Sigmoid colon (tissue), 7 donors: Measurements from ENCODE around the gene PKMYT1. TPM values are rescaled to one million over a fixed set of nuclear protein-coding genes. Genes with fewer than 3 reads are reported as not detected.
"Not testable (repeated sequence)": the region's sequence is repeated elsewhere in the genome, so short reads cannot be mapped to it uniquely, and the experiment has no call there.

ENCODE experiments used
- DNase-seq: peaks from one replicate; pipeline ENCODE4 v3.0.0-alpha.2; 2019
- H3K27ac ChIP-seq, 4 donors: fragments of 200-600 bp; sonication (generic); one replicate each; pipeline ENCODE4 v1.5.1; 2016 to 2019; ENCODE audit warnings: mild to moderate bottlenecking in 1 of 4
- H3K27me3 ChIP-seq, 3 donors: fragments of 200-600 bp; sonication (generic); one replicate each; pipeline ENCODE4 v1.5.1; 2019; ENCODE audit warnings: mild to moderate bottlenecking in 1 of 3
- H3K36me3 ChIP-seq, 4 donors: fragments of 200-600 bp; sonication (generic); one replicate each; pipeline ENCODE4 v1.5.1; 2016 to 2019
- H3K4me1 ChIP-seq, 4 donors: fragments of 200-600 bp; sonication (generic); one replicate each; pipeline ENCODE4 v1.5.1; 2017 to 2019
- H3K4me3 ChIP-seq, 4 donors: fragments of 200-600 bp; sonication (generic); one replicate each; pipeline ENCODE4 v1.5.1; 2017 to 2019; ENCODE audit warnings: mild to moderate bottlenecking in 2 of 4, moderate library complexity in 1 of 4
- H3K9me3 ChIP-seq, 4 donors: fragments of 200-600 bp in 3 of 4; sonication (generic) in 3 of 4; one replicate each; pipeline versions ENCODE4 v1.5.1 to v1.6.1; 2013 to 2019
- CTCF ChIP-seq, 4 experiments: fragments of 450-650 bp in 3 of 4; fragments of 200-600 bp in 1 of 4; IDR thresholded peaks; one replicate each; pipeline ENCODE4 v1.5.1; 2016 to 2019; ENCODE audit warnings: antibody characterized with exemption in 4 of 4, mild to moderate bottlenecking in 3 of 4, moderate library complexity in 2 of 4
- EP300 ChIP-seq, 4 donors: sonication (generic); formaldehyde crosslinking; IDR thresholded peaks; one replicate each; pipeline ENCODE4 v1.6.1; 2017; ENCODE audit warnings: antibody characterized with exemption in 4 of 4
- POLR2A ChIP-seq, 2 donors: fragments of 450-650 bp; IDR thresholded peaks; one replicate each; pipeline ENCODE4 v1.6.1; 2016; ENCODE audit warnings: antibody characterized with exemption in 2 of 2, mild to moderate bottlenecking in 2 of 2, moderate library complexity in 2 of 2
- POLR2AphosphoS5 ChIP-seq, 4 donors: sonication (generic); formaldehyde crosslinking; IDR thresholded peaks; one replicate each; pipeline ENCODE4 v1.6.1; 2017; ENCODE audit warnings: antibody characterized with exemption in 4 of 4
- WGBS, 2 donors: extraction: QIAGEN DNeasy Blood & Tissue Kit; methylation state at CpG; one replicate each; pipeline ENCODE4 v1.1.7; 2013; 5-methylcytosine and 5-hydroxymethylcytosine counted together
- intact Hi-C: fragments of 100-400 bp; cut with DNase I; formaldehyde crosslinking; loops from one replicate; pipeline ENCODE4 v1.15.1; 2023
- polyA plus RNA-seq, 3 donors: library from polyadenylated mRNA; stranded (reverse); fragments of 200-250 nt; gene quantifications; one replicate each; pipeline ENCODE4 v1.2.3, GENCODE V29; 2013
- total RNA-seq, 4 donors: library from RNA; depleted of rRNA; stranded (reverse); fragments of >200 nt; gene quantifications; one replicate each; pipeline ENCODE4 v1.1.0, GENCODE V29; 2016
- donor health status: healthy with polysubstance abuse.
- donor health status: Bipolar disorder and iron deficiency.
- donor health status: healthy.

Gene PKMYT1
- total and polyA plus RNA-seq, 7 donors, result 0.95 to 33.1 (median 2.9) TPM; not detected in 3

- Histone ChIP-seq H3K9me3 (no peaks in the 10 kb centered on the region), H3K4me3 (no peak overlapping the region), H3K27me3 (no peaks in the 10 kb centered on the region), H3K27ac (no peak overlapping the region), H3K36me3 (peaks cover 22 to 52% (median 33%) of the 10 kb centered on the region in 4 donors), H3K4me1 (peaks cover 0 to 10% (median 9%) of the 10 kb centered on the region in 4 donors)
- whole genome bisulfite sequencing, 2 donors, result 97 to 98% methylated on average over 15 of the region's 15 CpGs
- DNase-seq, result no peak
- intact Hi-C loops, result no loop called here
- TF ChIP-seq POLR2A (IDR thresholded peaks at IDR 0.05) (no peak), EP300 (IDR thresholded peaks at IDR 0.05) (no peak), CTCF (IDR thresholded peaks at IDR 0.05) (no peak), POLR2AphosphoS5 (IDR thresholded peaks at IDR 0.05) (no peak)
Observed at GRCh38 chr16:2930236-2930635, 50.0 kb downstream of the PKMYT1 start.

- Histone ChIP-seq H3K9me3 (no peaks in the 10 kb centered on the region), H3K4me1 (peaks cover 0 to 10% (median 9%) of the 10 kb centered on the region in 4 donors), H3K36me3 (peaks cover 22 to 46% (median 30%) of the 10 kb centered on the region in 4 donors), H3K27ac (no peak overlapping the region), H3K27me3 (no peaks in the 10 kb centered on the region), H3K4me3 (no peak overlapping the region)
- TF ChIP-seq CTCF (IDR thresholded peaks at IDR 0.05) (no peak), POLR2AphosphoS5 (IDR thresholded peaks at IDR 0.05) (no peak), EP300 (IDR thresholded peaks at IDR 0.05) (no peak)
- intact Hi-C loops, result loop anchor here (5.0 kb wide), 1 partner anchor 53 kb away; the partner anchor contains the start of gene PKMYT1
- WGBS, 2 donors, result 93 to 96% methylated on average over 14 of the region's 14 CpGs
- no peak for DNase-seq
Observed at GRCh38 chr16:2929693-2930092, 50.6 kb downstream of the PKMYT1 start.

GRCh38 chr16:2928796-2929195 lies 51.5 kb downstream of the PKMYT1 start:
- H3K9me3 ChIP-seq, result no peaks in the 10 kb centered on the region
- DNase-seq, result no peak
- peaks cover 18 to 37% (median 23%) of the 10 kb centered on the region in 4 donors for H3K36me3 ChIP-seq
- peaks cover 0 to 10% (median 9%) of the 10 kb centered on the region in 4 donors for H3K4me1 ChIP-seq
- no peak for TF ChIP-seq EP300 (IDR thresholded peaks at IDR 0.05)
- TF ChIP-seq POLR2A (IDR thresholded peaks at IDR 0.05), result no peak
- no peak for TF ChIP-seq POLR2AphosphoS5 (IDR thresholded peaks at IDR 0.05)
- 92% methylated on average over 11 of the region's 11 CpGs for WGBS, 2 donors
- H3K4me3 ChIP-seq, result no peak overlapping the region
- intact Hi-C loops, result loop anchor here (5.0 kb wide), 1 partner anchor 54 kb away; the partner anchor contains the start of gene PKMYT1
- no peaks in the 10 kb centered on the region for H3K27me3 ChIP-seq
- no peak overlapping the region for H3K27ac ChIP-seq

GRCh38 chr16:2928151-2928550 lies 52.1 kb downstream of the PKMYT1 start:
- H3K9me3 ChIP-seq, H3K27me3 ChIP-seq, H3K4me3 ChIP-seq, DNase-seq, H3K4me1 ChIP-seq, H3K27ac ChIP-seq: not testable (repeated sequence)
- intact Hi-C loops, result loop anchor here (5.0 kb wide), 1 partner anchor 54 kb away; the partner anchor contains the start of gene PKMYT1
- 87 to 92% methylated on average over 4 of the region's 4 CpGs for WGBS, 2 donors
- H3K36me3 ChIP-seq, result peaks cover 12 to 31% (median 16%) of the 10 kb centered on the region in 4 donors

- peak; percentile 95 for DNase-seq
- Histone ChIP-seq H3K27ac (peak overlapping the region in 2 of 4 donors; percentile 29 to 44), H3K4me3 (peak overlapping the region in 2 of 4 donors; percentile 17 to 19), H3K27me3 (no peaks in the 10 kb centered on the region), H3K4me1 (peaks cover 0 to 10% (median 9%) of the 10 kb centered on the region in 4 donors), H3K36me3 (peaks cover 11 to 34% (median 17%) of the 10 kb centered on the region in 4 donors), H3K9me3 (no peaks in the 10 kb centered on the region)
- TF ChIP-seq EP300 (IDR thresholded peaks at IDR 0.05) (no peak), POLR2A (IDR thresholded peaks at IDR 0.05) (no peak), CTCF (IDR thresholded peaks at IDR 0.05) (peak; percentile 84 to 96 (median 94)), POLR2AphosphoS5 (IDR thresholded peaks at IDR 0.05) (peak in 2 of 4 donors; percentile 17)
- intact Hi-C loops, result loop anchor here (2.0 to 5.0 kb wide), 2 partner anchors 52 to 55 kb away; partner anchors contain the start of gene PKMYT1
- WGBS, 2 donors, result 6 to 9% methylated on average over 19 of the region's 19 CpGs
Observed at GRCh38 chr16:2927010-2927646, 53.1 kb downstream of the PKMYT1 start.
